Activated B cell treated with CpG ODN at 0.5 μM for 24 hours (primary cell): Measurements from ENCODE around the gene RPS6KA2. TPM values are rescaled to one million over a fixed set of nuclear protein-coding genes. Genes with fewer than 3 reads are reported as not detected.

Source experiments
- ATAC-seq: fragments of 200-7000 bp; cut with Tn5 transposase; one replicate; pipeline ENCODE4 v1.10.0; 2021; ENCODE audit warnings: low read depth, mild to moderate bottlenecking, moderate library complexity
- CTCF ChIA-PET: fragments of 350-600 bp; sonication (Branson Sonifier 250); formaldehyde crosslinking; loops from one replicate; lab custom pipeline; 2021; ENCODE audit warnings: antibody characterized with exemption; lab: Charles Lee
- POLR2A ChIA-PET: fragments of 350-600 bp; sonication (Branson Sonifier 250); formaldehyde crosslinking; loops from one replicate; lab custom pipeline; 2021; ENCODE audit warnings: antibody characterized with exemption; lab: Charles Lee
- DNase-seq: peaks from one replicate; pipeline ENCODE4 v3.0.0; 2022
- H3K27ac Mint-ChIP-seq: one replicate; pipeline ENCODE4 v1.8.0; 2020; ENCODE audit warnings: mixed read lengths
- H3K27me3 Mint-ChIP-seq: one replicate; pipeline ENCODE4 v1.8.0; 2021; ENCODE audit warnings: mixed read lengths
- H3K36me3 Mint-ChIP-seq: one replicate; pipeline ENCODE4 v1.8.0; 2021; ENCODE audit warnings: low read depth, mixed read lengths
- H3K4me1 Mint-ChIP-seq: one replicate; pipeline ENCODE4 v1.8.0; 2021; ENCODE audit warnings: mixed read lengths
- H3K4me3 Mint-ChIP-seq: one replicate; pipeline ENCODE4 v1.8.0; 2020; ENCODE audit warnings: mild to moderate bottlenecking, mixed read lengths
- H3K9me3 Mint-ChIP-seq: one replicate; pipeline ENCODE4 v1.8.0; 2020; ENCODE audit warnings: mixed read lengths
- CTCF ChIP-seq: fragments of 200-600 bp; IDR thresholded peaks from one replicate; pipeline ENCODE4 v1.8.0; 2022; ENCODE audit warnings: antibody characterized with exemption, mild to moderate bottlenecking
- intact Hi-C: fragments of 100-400 bp; cut with micrococcal nuclease; formaldehyde crosslinking; loops from one replicate; pipeline ENCODE4 v1.15.1; 2024
- total RNA-seq: library from RNA; stranded (reverse); gene quantifications from 2 replicates; pipeline ENCODE4 v1.2.3, GENCODE V29; 2022

RPS6KA2 gene
- total RNA-seq, 1 donor from 2014 or later, result 14.4 TPM

- Mint-ChIP-seq H3K36me3 (peaks cover 5% of the 10 kb centered on the region), H3K4me1 (no peaks in the 10 kb centered on the region), H3K27me3 (peaks cover 12% of the 10 kb centered on the region), H3K9me3 (no peaks in the 10 kb centered on the region), H3K27ac (no peak overlapping the region), H3K4me3 (no peak overlapping the region)
- no peak for TF ChIP-seq CTCF
- DNase-seq (no peak), ATAC-seq (no peak)
- POLR2A ChIA-PET, result no interaction called here
- intact Hi-C loops, result no loop called here
- CTCF ChIA-PET, result no interaction called here
Measured at GRCh38 chr6:166434336-166434735, 192.7 kb downstream of the RPS6KA2 start.

GRCh38 chr6:166433096-166433495, 194.0 kb downstream of the RPS6KA2 start:
- H3K36me3 Mint-ChIP-seq, result peaks cover 6% of the 10 kb centered on the region
- H3K27ac Mint-ChIP-seq, result no peak overlapping the region
- no peak for DNase-seq
- ATAC-seq, result no peak
- H3K27me3 Mint-ChIP-seq, result peaks cover 5% of the 10 kb centered on the region
- H3K9me3 Mint-ChIP-seq, result no peaks in the 10 kb centered on the region
- no peak for TF ChIP-seq CTCF
- intact Hi-C loops, result no loop called here
- no peak overlapping the region for H3K4me3 Mint-ChIP-seq
- ChIA-PET CTCF (no interaction called here), POLR2A (no interaction called here)
- H3K4me1 Mint-ChIP-seq, result no peaks in the 10 kb centered on the region

GRCh38 chr6:166430269-166430668, 196.8 kb downstream of the RPS6KA2 start:
- Mint-ChIP-seq H3K36me3 (peaks cover 6% of the 10 kb centered on the region), H3K9me3 (no peaks in the 10 kb centered on the region), H3K4me3 (no peak overlapping the region), H3K27ac (no peak overlapping the region), H3K4me1 (no peaks in the 10 kb centered on the region), H3K27me3 (peaks cover 2% of the 10 kb centered on the region)
- intact Hi-C loops, result no loop called here
- no peak for DNase-seq
- ChIA-PET POLR2A (no interaction called here), CTCF (no interaction called here)
- TF ChIP-seq CTCF, result no peak
- no peak for ATAC-seq

- no peak overlapping the region for H3K27ac Mint-ChIP-seq
- H3K27me3 Mint-ChIP-seq, result no peaks in the 10 kb centered on the region
- intact Hi-C loops, result no loop called here
- DNase-seq (no peak), ATAC-seq (no peak)
- no peaks in the 10 kb centered on the region for H3K9me3 Mint-ChIP-seq
- H3K4me1 Mint-ChIP-seq, result no peaks in the 10 kb centered on the region
- peaks cover 3% of the 10 kb centered on the region for H3K36me3 Mint-ChIP-seq
- no peak overlapping the region for H3K4me3 Mint-ChIP-seq
- no peak for TF ChIP-seq CTCF
- ChIA-PET POLR2A (no interaction called here), CTCF (no interaction called here)
Measured at GRCh38 chr6:166424431-166424830, 202.6 kb downstream of the RPS6KA2 start.

- no peak overlapping the region for H3K4me3 Mint-ChIP-seq
- POLR2A ChIA-PET, result no interaction called here
Measured at GRCh38 chr6:166423781-166424180, 203.3 kb downstream of the RPS6KA2 start.

More at GRCh38 chr6:166423781-166424180, 203.3 kb downstream of the RPS6KA2 start:
- Mint-ChIP-seq H3K4me1 (no peaks in the 10 kb centered on the region), H3K27me3 (no peaks in the 10 kb centered on the region), H3K36me3 (peaks cover 3% of the 10 kb centered on the region), H3K27ac (no peak overlapping the region), H3K9me3 (no peaks in the 10 kb centered on the region)
- DNase-seq (no peak), ATAC-seq (no peak)
- no peak for TF ChIP-seq CTCF
- CTCF ChIA-PET, result no interaction called here
- intact Hi-C loops, result no loop called here
